HEK293 (cell line): ENCODE measurements around the gene CRY1.

Source experiments
- GLIS1 ChIP-seq: fragments of 450-650 bp; formaldehyde crosslinking; IDR thresholded peaks from 2 replicates; pipeline ENCODE4 v1.5.1; 2016; ENCODE audit warnings: missing biosample characterization, missing genetic modification characterization
- KLF16 ChIP-seq: fragments of 450-650 bp; formaldehyde crosslinking; IDR thresholded peaks from 2 replicates; pipeline ENCODE4 v1.5.1; 2017; ENCODE audit warnings: missing biosample characterization, missing genetic modification characterization
- KLF7 ChIP-seq: fragments of 450-650 bp; formaldehyde crosslinking; IDR thresholded peaks from 2 replicates; pipeline ENCODE4 v1.5.1; 2016; ENCODE audit warnings: missing biosample characterization, missing genetic modification characterization, borderline replicate concordance
- MZF1 ChIP-seq: fragments of 450-650 bp; formaldehyde crosslinking; IDR thresholded peaks from 2 replicates; pipeline ENCODE4 v1.5.1; 2017; ENCODE audit warnings: missing biosample characterization, missing genetic modification characterization, borderline replicate concordance
- PRDM1 ChIP-seq: fragments of 450-650 bp; formaldehyde crosslinking; IDR thresholded peaks from 2 replicates; pipeline ENCODE4; 2016; ENCODE audit warnings: missing biosample characterization, missing genetic modification characterization
- RBAK ChIP-seq: fragments of 450-650 bp; formaldehyde crosslinking; IDR thresholded peaks from 2 replicates; pipeline ENCODE4 v1.5.1; 2016; ENCODE audit warnings: missing biosample characterization, missing genetic modification characterization
- SALL2 ChIP-seq: fragments of 450-650 bp; formaldehyde crosslinking; IDR thresholded peaks from 2 replicates; pipeline ENCODE4 v1.5.0; 2017; ENCODE audit warnings: missing biosample characterization, mild to moderate bottlenecking, missing genetic modification characterization, borderline replicate concordance
- SCRT1 ChIP-seq: fragments of 450-650 bp; formaldehyde crosslinking; IDR thresholded peaks from 2 replicates; pipeline ENCODE4 v1.5.1; 2016; ENCODE audit warnings: missing biosample characterization, missing genetic modification characterization, borderline replicate concordance
- SP2 ChIP-seq: fragments of 450-650 bp; formaldehyde crosslinking; IDR thresholded peaks from 2 replicates; pipeline ENCODE4 v1.5.1; 2016; ENCODE audit warnings: missing biosample characterization, missing genetic modification characterization
- SP7 ChIP-seq: fragments of 450-650 bp; formaldehyde crosslinking; IDR thresholded peaks from 2 replicates; pipeline ENCODE4 v1.5.1; 2016; ENCODE audit warnings: missing biosample characterization, missing genetic modification characterization
- ZNF112 ChIP-seq: fragments of 450-650 bp; formaldehyde crosslinking; IDR thresholded peaks from 2 replicates; pipeline ENCODE4 v1.5.0; 2017; ENCODE audit warnings: missing biosample characterization, missing genetic modification characterization
- ZNF16 ChIP-seq: fragments of 450-650 bp; formaldehyde crosslinking; IDR thresholded peaks from 2 replicates; pipeline ENCODE4 v1.5.1; 2016; ENCODE audit warnings: low read depth, missing biosample characterization, missing genetic modification characterization
- ZNF23 ChIP-seq: fragments of 450-650 bp; formaldehyde crosslinking; IDR thresholded peaks from 2 replicates; pipeline ENCODE4 v1.5.1; 2016; ENCODE audit warnings: missing biosample characterization, missing genetic modification characterization, borderline replicate concordance
- ZNF239 ChIP-seq: fragments of 450-650 bp; formaldehyde crosslinking; IDR thresholded peaks from 2 replicates; pipeline ENCODE4 v1.5.1; 2016; ENCODE audit warnings: missing biosample characterization, missing genetic modification characterization
- ZNF266 ChIP-seq: fragments of 450-650 bp; formaldehyde crosslinking; IDR thresholded peaks from 2 replicates; pipeline ENCODE4 v1.5.1; 2016; ENCODE audit warnings: missing biosample characterization, missing genetic modification characterization, low read depth
- ZNF341 ChIP-seq: fragments of 450-650 bp; formaldehyde crosslinking; IDR thresholded peaks from 2 replicates; pipeline ENCODE4; 2016; ENCODE audit warnings: low read depth, missing biosample characterization, missing genetic modification characterization
- ZNF350 ChIP-seq: fragments of 450-650 bp; formaldehyde crosslinking; IDR thresholded peaks from 2 replicates; pipeline ENCODE4 v1.5.0; 2017; ENCODE audit warnings: missing biosample characterization, mild to moderate bottlenecking, missing genetic modification characterization
- ZNF37A ChIP-seq: fragments of 450-650 bp; IDR thresholded peaks from 2 replicates; pipeline ENCODE4 v1.5.1; 2018; ENCODE audit warnings: missing biosample characterization, missing genetic modification characterization
- ZNF394 ChIP-seq: fragments of 450-650 bp; formaldehyde crosslinking; IDR thresholded peaks from 2 replicates; pipeline ENCODE4 v1.5.1; 2016; ENCODE audit warnings: missing biosample characterization, missing genetic modification characterization, mild to moderate bottlenecking, moderate library complexity, borderline replicate concordance
- ZNF48 ChIP-seq: fragments of 450-650 bp; formaldehyde crosslinking; IDR thresholded peaks from 2 replicates; pipeline ENCODE4 v1.5.1; 2016; ENCODE audit warnings: missing biosample characterization, missing genetic modification characterization
- ZNF623 ChIP-seq: fragments of 450-650 bp; formaldehyde crosslinking; IDR thresholded peaks from 2 replicates; pipeline ENCODE4 v1.5.1; 2016; ENCODE audit warnings: missing biosample characterization, missing genetic modification characterization
- ZNF626 ChIP-seq: fragments of 450-650 bp; sonication (Bioruptor Pico); formaldehyde crosslinking; IDR thresholded peaks from 2 replicates; pipeline ENCODE4 v1.5.1; 2018; ENCODE audit warnings: missing biosample characterization, missing genetic modification characterization, inconsistent platforms
- ZNF670 ChIP-seq: fragments of 450-650 bp; formaldehyde crosslinking; IDR thresholded peaks from 2 replicates; pipeline ENCODE4 v1.5.1; 2016; ENCODE audit warnings: missing biosample characterization, missing genetic modification characterization, low read depth
- ZNF677 ChIP-seq: fragments of 450-650 bp; IDR thresholded peaks from 2 replicates; pipeline ENCODE4 v1.5.0; 2018; ENCODE audit warnings: missing biosample characterization, mild to moderate bottlenecking, missing genetic modification characterization, moderate library complexity
- ZNF707 ChIP-seq: fragments of 450-650 bp; formaldehyde crosslinking; IDR thresholded peaks from 2 replicates; pipeline ENCODE4 v1.5.1; 2016; ENCODE audit warnings: missing biosample characterization, missing genetic modification characterization
- ZNF768 ChIP-seq: fragments of 450-650 bp; formaldehyde crosslinking; IDR thresholded peaks from 2 replicates; pipeline ENCODE4 v1.5.1; 2018; ENCODE audit warnings: missing biosample characterization, mild to moderate bottlenecking, missing genetic modification characterization
- ZNF830 ChIP-seq: fragments of 450-650 bp; IDR thresholded peaks from 2 replicates; pipeline ENCODE4 v1.5.0; 2018; ENCODE audit warnings: missing biosample characterization, missing genetic modification characterization, low read depth, mild to moderate bottlenecking, moderate library complexity
- ZNF837 ChIP-seq: fragments of 450-650 bp; formaldehyde crosslinking; IDR thresholded peaks from 2 replicates; pipeline ENCODE4 v1.5.1; 2016; ENCODE audit warnings: missing biosample characterization, missing genetic modification characterization
- ZNF843 ChIP-seq: fragments of 450-650 bp; formaldehyde crosslinking; IDR thresholded peaks from 2 replicates; pipeline ENCODE4 v1.5.1; 2016; ENCODE audit warnings: missing biosample characterization, missing genetic modification characterization
- ZSCAN16 ChIP-seq: fragments of 450-650 bp; formaldehyde crosslinking; IDR thresholded peaks from 2 replicates; pipeline ENCODE4 v1.5.1; 2016; ENCODE audit warnings: missing biosample characterization, missing genetic modification characterization
- ZXDB ChIP-seq: fragments of 450-650 bp; formaldehyde crosslinking; IDR thresholded peaks from 2 replicates; pipeline ENCODE4 v1.5.1; 2016; ENCODE audit warnings: missing biosample characterization, missing genetic modification characterization
- TF ChIP-seq, protein P1 (sequence below): fragments of 450-650 bp; formaldehyde crosslinking; IDR thresholded peaks from 2 replicates; pipeline ENCODE4 v1.5.1; 2016; ENCODE audit warnings: missing biosample characterization, missing genetic modification characterization, low read depth
- TF ChIP-seq, protein P2 (sequence below): fragments of 450-650 bp; formaldehyde crosslinking; IDR thresholded peaks from 2 replicates; pipeline ENCODE4 v1.5.1; 2017; ENCODE audit warnings: missing biosample characterization, missing genetic modification characterization
- TF ChIP-seq, protein P3 (sequence below): fragments of 450-650 bp; formaldehyde crosslinking; IDR thresholded peaks from 2 replicates; pipeline ENCODE4 v1.5.1; 2016; ENCODE audit warnings: missing biosample characterization, missing genetic modification characterization, low read depth
- TF ChIP-seq, protein P4 (sequence below): fragments of 450-650 bp; formaldehyde crosslinking; IDR thresholded peaks from 2 replicates; pipeline ENCODE4 v1.5.1; 2016; ENCODE audit warnings: missing biosample characterization, missing genetic modification characterization

CRY1 gene

DNA sequence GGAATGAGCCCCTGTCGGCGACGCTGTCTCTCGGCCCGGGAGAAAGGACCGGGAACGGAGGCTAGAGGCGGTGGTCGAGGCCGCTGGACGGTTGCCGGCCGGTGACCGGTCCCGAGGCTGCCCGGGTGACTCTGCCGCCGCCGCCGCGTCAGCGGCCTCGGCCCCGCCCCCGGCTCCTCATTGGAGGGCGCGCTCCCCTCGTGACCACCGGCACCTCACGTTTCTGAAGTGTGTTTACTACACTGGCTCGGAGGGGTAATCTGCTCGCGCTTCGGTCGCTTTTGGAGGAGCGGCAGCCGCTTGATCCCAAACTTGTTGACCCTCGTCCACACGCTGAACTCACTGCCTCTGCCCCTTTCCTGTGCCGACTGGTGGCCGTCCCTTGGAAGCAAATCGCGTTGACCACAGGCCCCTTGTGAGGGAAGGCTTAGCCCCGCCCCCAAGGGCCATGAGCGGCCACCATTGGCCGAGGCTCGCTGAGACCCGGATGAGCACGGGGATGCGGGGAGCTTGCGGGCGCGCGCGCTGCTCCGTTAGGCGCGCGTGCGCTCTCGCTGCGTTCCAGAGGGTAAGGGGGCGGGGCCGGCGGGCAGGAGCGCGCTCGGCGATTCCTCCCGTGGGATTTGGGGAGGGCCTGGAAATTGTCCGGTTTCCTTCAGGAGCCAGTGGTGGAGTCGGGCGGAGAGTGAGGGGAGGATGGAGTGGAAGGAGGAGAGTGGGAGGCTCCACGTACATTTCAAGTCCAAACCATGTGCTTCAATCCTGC, at the start of gene CRY1 (continued):
- TF ChIP-seq SCRT1 (tag by site-specific recombination) (no peak), ZSCAN16 (tag by site-specific recombination) (no peak), ZNF37A (tag by site-specific recombination) (no peak), ZNF837 (tag by site-specific recombination) (no peak), GLIS1 (tag by site-specific recombination) (peak; percentile 53), ZNF830 (no peak), KLF7 (tag by site-specific recombination) (no peak), PRDM1 (tag by site-specific recombination) (no peak), ZNF394 (no peak), SP7 (tag by site-specific recombination) (peak; percentile 58), ZNF112 (no peak), ZNF23 (no peak), RBAK (tag by site-specific recombination) (no peak), ZNF677 (no peak; the same call in 1 of the 2 replicates), ZNF670 (tag by site-specific recombination) (no peak), SP2 (tag by site-specific recombination) (peak; percentile 89), ZNF843 (tag by site-specific recombination) (no peak), ZNF707 (tag by site-specific recombination) (no peak), ZNF239 (tag by site-specific recombination) (no peak), ZNF48 (tag by site-specific recombination) (no peak), SALL2 (tag by site-specific recombination) (no peak), ZNF266 (tag by site-specific recombination) (no peak), ZNF350 (no peak), KLF16 (tag by site-specific recombination) (peak; percentile 40; the same call in 1 of the 2 replicates), ZNF16 (tag by site-specific recombination) (no peak), ZNF341 (tag by site-specific recombination) (peak; percentile 63), MZF1 (tag by site-specific recombination) (no peak), ZNF768 (tag by site-specific recombination) (no peak), ZXDB (tag by site-specific recombination) (peak; percentile 78; the same call in 1 of the 2 replicates), ZNF623 (tag by site-specific recombination) (peak; percentile 80), ZNF626 (tag by site-specific recombination) (no peak)
- TF ChIP-seq, protein P1, sequence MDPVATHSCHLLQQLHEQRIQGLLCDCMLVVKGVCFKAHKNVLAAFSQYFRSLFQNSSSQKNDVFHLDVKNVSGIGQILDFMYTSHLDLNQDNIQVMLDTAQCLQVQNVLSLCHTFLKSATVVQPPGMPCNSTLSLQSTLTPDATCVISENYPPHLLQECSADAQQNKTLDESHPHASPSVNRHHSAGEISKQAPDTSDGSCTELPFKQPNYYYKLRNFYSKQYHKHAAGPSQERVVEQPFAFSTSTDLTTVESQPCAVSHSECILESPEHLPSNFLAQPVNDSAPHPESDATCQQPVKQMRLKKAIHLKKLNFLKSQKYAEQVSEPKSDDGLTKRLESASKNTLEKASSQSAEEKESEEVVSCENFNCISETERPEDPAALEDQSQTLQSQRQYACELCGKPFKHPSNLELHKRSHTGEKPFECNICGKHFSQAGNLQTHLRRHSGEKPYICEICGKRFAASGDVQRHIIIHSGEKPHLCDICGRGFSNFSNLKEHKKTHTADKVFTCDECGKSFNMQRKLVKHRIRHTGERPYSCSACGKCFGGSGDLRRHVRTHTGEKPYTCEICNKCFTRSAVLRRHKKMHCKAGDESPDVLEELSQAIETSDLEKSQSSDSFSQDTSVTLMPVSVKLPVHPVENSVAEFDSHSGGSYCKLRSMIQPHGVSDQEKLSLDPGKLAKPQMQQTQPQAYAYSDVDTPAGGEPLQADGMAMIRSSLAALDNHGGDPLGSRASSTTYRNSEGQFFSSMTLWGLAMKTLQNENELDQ: no peak
- TF ChIP-seq, protein P2, sequence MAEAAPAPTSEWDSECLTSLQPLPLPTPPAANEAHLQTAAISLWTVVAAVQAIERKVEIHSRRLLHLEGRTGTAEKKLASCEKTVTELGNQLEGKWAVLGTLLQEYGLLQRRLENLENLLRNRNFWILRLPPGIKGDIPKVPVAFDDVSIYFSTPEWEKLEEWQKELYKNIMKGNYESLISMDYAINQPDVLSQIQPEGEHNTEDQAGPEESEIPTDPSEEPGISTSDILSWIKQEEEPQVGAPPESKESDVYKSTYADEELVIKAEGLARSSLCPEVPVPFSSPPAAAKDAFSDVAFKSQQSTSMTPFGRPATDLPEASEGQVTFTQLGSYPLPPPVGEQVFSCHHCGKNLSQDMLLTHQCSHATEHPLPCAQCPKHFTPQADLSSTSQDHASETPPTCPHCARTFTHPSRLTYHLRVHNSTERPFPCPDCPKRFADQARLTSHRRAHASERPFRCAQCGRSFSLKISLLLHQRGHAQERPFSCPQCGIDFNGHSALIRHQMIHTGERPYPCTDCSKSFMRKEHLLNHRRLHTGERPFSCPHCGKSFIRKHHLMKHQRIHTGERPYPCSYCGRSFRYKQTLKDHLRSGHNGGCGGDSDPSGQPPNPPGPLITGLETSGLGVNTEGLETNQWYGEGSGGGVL (tag by site-specific recombination): peak; percentile 81
- TF ChIP-seq, protein P3, sequence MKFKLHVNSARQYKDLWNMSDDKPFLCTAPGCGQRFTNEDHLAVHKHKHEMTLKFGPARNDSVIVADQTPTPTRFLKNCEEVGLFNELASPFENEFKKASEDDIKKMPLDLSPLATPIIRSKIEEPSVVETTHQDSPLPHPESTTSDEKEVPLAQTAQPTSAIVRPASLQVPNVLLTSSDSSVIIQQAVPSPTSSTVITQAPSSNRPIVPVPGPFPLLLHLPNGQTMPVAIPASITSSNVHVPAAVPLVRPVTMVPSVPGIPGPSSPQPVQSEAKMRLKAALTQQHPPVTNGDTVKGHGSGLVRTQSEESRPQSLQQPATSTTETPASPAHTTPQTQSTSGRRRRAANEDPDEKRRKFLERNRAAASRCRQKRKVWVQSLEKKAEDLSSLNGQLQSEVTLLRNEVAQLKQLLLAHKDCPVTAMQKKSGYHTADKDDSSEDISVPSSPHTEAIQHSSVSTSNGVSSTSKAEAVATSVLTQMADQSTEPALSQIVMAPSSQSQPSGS (tag by site-specific recombination): no peak
- TF ChIP-seq, protein P4, sequence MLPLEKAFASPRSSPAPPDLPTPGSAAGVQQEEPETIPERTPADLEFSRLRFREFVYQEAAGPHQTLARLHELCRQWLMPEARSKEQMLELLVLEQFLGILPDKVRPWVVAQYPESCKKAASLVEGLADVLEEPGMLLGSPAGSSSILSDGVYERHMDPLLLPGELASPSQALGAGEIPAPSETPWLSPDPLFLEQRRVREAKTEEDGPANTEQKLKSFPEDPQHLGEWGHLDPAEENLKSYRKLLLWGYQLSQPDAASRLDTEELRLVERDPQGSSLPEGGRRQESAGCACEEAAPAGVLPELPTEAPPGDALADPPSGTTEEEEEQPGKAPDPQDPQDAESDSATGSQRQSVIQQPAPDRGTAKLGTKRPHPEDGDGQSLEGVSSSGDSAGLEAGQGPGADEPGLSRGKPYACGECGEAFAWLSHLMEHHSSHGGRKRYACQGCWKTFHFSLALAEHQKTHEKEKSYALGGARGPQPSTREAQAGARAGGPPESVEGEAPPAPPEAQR (tag by site-specific recombination): no peak
